H9 (cell line): ENCODE results near the gene ANKRD55. TPM values are rescaled to one million over a fixed set of nuclear protein-coding genes. Genes with fewer than 3 reads are reported as not detected.

Experiments
- DNase-seq: peaks from one replicate; pipeline ENCODE4 v3.0.0-alpha.2; 2017
- H2AFZ ChIP-seq: one replicate; pipeline ENCODE4 v1.6.1; 2013; ENCODE audit warnings: mild to moderate bottlenecking, low read length, control low read depth, moderate library complexity
- H2AK5ac ChIP-seq: 2 replicates; pipeline ENCODE4 v1.6.1; 2013; ENCODE audit warnings: low read length, control low read depth, mixed read lengths; ENCODE audit not compliant: insufficient read length
- H2BK120ac ChIP-seq: one replicate; pipeline ENCODE4 v1.6.1; 2013; ENCODE audit warnings: low read depth, mild to moderate bottlenecking, low read length, control low read depth, inconsistent platforms; ENCODE audit not compliant: poor library complexity, severe bottlenecking
- H2BK12ac ChIP-seq: 2 replicates; pipeline ENCODE4 v1.6.1; 2013; ENCODE audit warnings: low read length, control low read depth, mixed read lengths, low read depth; ENCODE audit not compliant: insufficient read length
- H2BK15ac ChIP-seq: 2 replicates; pipeline ENCODE4 v1.6.1; 2013; ENCODE audit warnings: low read depth, low read length, control low read depth
- H2BK20ac ChIP-seq: one replicate; pipeline ENCODE4 v1.6.1; 2013; ENCODE audit warnings: low read depth, mild to moderate bottlenecking, low read length, control low read depth, inconsistent platforms; ENCODE audit not compliant: poor library complexity, severe bottlenecking
- H2BK5ac ChIP-seq: 2 replicates; pipeline ENCODE4 v1.6.1; 2013; ENCODE audit warnings: low read length, control low read depth, mixed read lengths; ENCODE audit not compliant: insufficient read length
- H3K14ac ChIP-seq: 2 replicates; pipeline ENCODE4 v1.6.1; 2013; ENCODE audit warnings: low read length, control low read depth; ENCODE audit not compliant: insufficient read depth
- H3K18ac ChIP-seq: 2 replicates; pipeline ENCODE4 v1.6.1; 2013; ENCODE audit warnings: low read depth, mild to moderate bottlenecking, mixed read lengths, low read length, control low read depth; ENCODE audit not compliant: insufficient read length
- H3K23ac ChIP-seq: 2 replicates; pipeline ENCODE4 v1.6.1; 2013; ENCODE audit warnings: low read length, control low read depth, mixed read lengths, low read depth; ENCODE audit not compliant: insufficient read length
- H3K23me2 ChIP-seq: 2 replicates; pipeline ENCODE4 v1.6.1; 2013; ENCODE audit warnings: low read depth, mild to moderate bottlenecking, mixed read lengths, low read length, control low read depth; ENCODE audit not compliant: insufficient read length, poor library complexity, severe bottlenecking
- H3K27ac ChIP-seq: 2 replicates; pipeline ENCODE4 v1.5.1; 2013; ENCODE audit warnings: low read length, control low read depth, mixed read lengths, low read depth; ENCODE audit not compliant: insufficient read length
- H3K27me3 ChIP-seq: 2 replicates; pipeline ENCODE4 v1.6.1; 2013; ENCODE audit warnings: low read length, control low read depth, inconsistent platforms; ENCODE audit not compliant: insufficient read depth
- H3K4ac ChIP-seq: 2 replicates; pipeline ENCODE4 v1.6.1; 2013; ENCODE audit warnings: low read depth, mild to moderate bottlenecking, control low read depth, inconsistent platforms, low read length, moderate library complexity
- H3K4me1 ChIP-seq: 2 replicates; pipeline ENCODE4 v1.6.1; 2013; ENCODE audit warnings: low read length, control low read depth, inconsistent platforms; ENCODE audit not compliant: insufficient read depth
- H3K4me2 ChIP-seq: 2 replicates; pipeline ENCODE4 v1.6.1; 2013; ENCODE audit warnings: low read length, control low read depth, mixed read lengths; ENCODE audit not compliant: insufficient read length, insufficient read depth
- H3K56ac ChIP-seq: 2 replicates; pipeline ENCODE4 v1.6.1; 2013; ENCODE audit warnings: low read depth, mild to moderate bottlenecking, mixed read lengths, low read length, control low read depth; ENCODE audit not compliant: insufficient read length
- H3K79me1 ChIP-seq: 2 replicates; pipeline ENCODE4 v1.6.1; 2013; ENCODE audit warnings: low read depth, mild to moderate bottlenecking, moderate library complexity, low read length, control low read depth, inconsistent platforms; ENCODE audit not compliant: insufficient read depth, poor library complexity, severe bottlenecking
- H3K79me2 ChIP-seq: 2 replicates; pipeline ENCODE4 v1.6.1; 2013; ENCODE audit warnings: low read length, control low read depth, inconsistent platforms; ENCODE audit not compliant: insufficient read depth
- H3K9ac ChIP-seq: 2 replicates; pipeline ENCODE4 v1.6.1; 2013; ENCODE audit warnings: low read length, control low read depth, mixed read lengths; ENCODE audit not compliant: insufficient read length; ENCODE audit errors: extremely low read depth
- H3K9me3 ChIP-seq: one replicate; pipeline ENCODE4 v1.6.1; 2013; ENCODE audit warnings: low read depth, low read length, inconsistent platforms; ENCODE audit not compliant: control insufficient read depth
- H3T11ph ChIP-seq: one replicate; pipeline ENCODE4 v1.6.1; 2013; ENCODE audit warnings: mild to moderate bottlenecking, low read length, control low read depth, inconsistent platforms
- H4K20me1 ChIP-seq: one replicate; pipeline ENCODE4 v1.6.1; 2013; ENCODE audit not compliant: control insufficient read depth, insufficient read length, insufficient read depth
- H4K5ac ChIP-seq: 2 replicates; pipeline ENCODE4 v1.6.1; 2013; ENCODE audit warnings: low read depth, mild to moderate bottlenecking, mixed read lengths, low read length, control low read depth; ENCODE audit not compliant: insufficient read length
- H4K8ac ChIP-seq: replicated peaks from 2 replicates; pipeline ENCODE4 v1.6.1; 2013; ENCODE audit warnings: low read length, control low read depth, mixed read lengths, low read depth; ENCODE audit not compliant: insufficient read length
- H4K91ac ChIP-seq: 2 replicates; pipeline ENCODE4 v1.6.1; 2013; ENCODE audit warnings: low read depth, mild to moderate bottlenecking, moderate library complexity, mixed read lengths, low read length, control low read depth; ENCODE audit not compliant: insufficient read length
- H3K27ac Mint-ChIP-seq, 3 experiments: 2 replicates in 2 of 3; 3 replicates in 1 of 3; pipeline ENCODE4 v1.8.0; 2020 to 2021; ENCODE audit warnings: mixed read lengths in 3 of 3, mild to moderate bottlenecking in 1 of 3, moderate library complexity in 1 of 3
- H3K27me3 Mint-ChIP-seq: 2 replicates; pipeline ENCODE4 v1.8.0; 2021; ENCODE audit warnings: low read depth, mild to moderate bottlenecking, moderate library complexity, mixed read lengths
- H3K36me3 Mint-ChIP-seq, 3 experiments: 2 replicates in 2 of 3; 3 replicates in 1 of 3; pipeline ENCODE4 v1.8.0; 2020 to 2021; ENCODE audit warnings: low read depth in 3 of 3, mixed read lengths in 3 of 3; ENCODE audit not compliant: insufficient read depth in 1 of 3
- H3K4me1 Mint-ChIP-seq, 2 experiments: 2 replicates each; pipeline ENCODE4 v1.8.0; 2020; ENCODE audit warnings: mixed read lengths in 2 of 2
- H3K4me3 Mint-ChIP-seq, 2 experiments: 2 replicates in 1 of 2; 3 replicates in 1 of 2; pipeline ENCODE4 v1.8.0; 2020 to 2021; ENCODE audit warnings: mild to moderate bottlenecking in 2 of 2, mixed read lengths in 2 of 2, moderate library complexity in 1 of 2
- H3K9me3 Mint-ChIP-seq, 2 experiments: 2 replicates in 1 of 2; 3 replicates in 1 of 2; pipeline ENCODE4 v1.8.0; 2020; ENCODE audit warnings: mild to moderate bottlenecking in 2 of 2, mixed read lengths in 2 of 2, moderate library complexity in 1 of 2
- CTCF ChIP-seq: fragments of 200-600 bp; sonication (generic); conservative IDR thresholded peaks from 3 replicates; pipeline ENCODE4 v1.8.0; 2021; ENCODE audit warnings: antibody characterized with exemption, mild to moderate bottlenecking
- WGBS: extraction: QIAGEN DNeasy Blood & Tissue Kit; methylation state at CpG from one replicate; pipeline ENCODE4 v1.1.7; 2013; ENCODE audit warnings: missing lambda C conversion rate, low lambda C conversion rate, mixed read lengths; ENCODE audit not compliant: insufficient read length; ENCODE audit errors: extremely low coverage; 5-methylcytosine and 5-hydroxymethylcytosine counted together
- total RNA-seq: library from RNA; stranded (reverse); gene quantifications from 2 replicates; pipeline ENCODE4 v1.2.1, GENCODE V29; 2021

Gene ANKRD55
- total RNA-seq, 1 experiment from 2014 or later = not detected

DNA sequence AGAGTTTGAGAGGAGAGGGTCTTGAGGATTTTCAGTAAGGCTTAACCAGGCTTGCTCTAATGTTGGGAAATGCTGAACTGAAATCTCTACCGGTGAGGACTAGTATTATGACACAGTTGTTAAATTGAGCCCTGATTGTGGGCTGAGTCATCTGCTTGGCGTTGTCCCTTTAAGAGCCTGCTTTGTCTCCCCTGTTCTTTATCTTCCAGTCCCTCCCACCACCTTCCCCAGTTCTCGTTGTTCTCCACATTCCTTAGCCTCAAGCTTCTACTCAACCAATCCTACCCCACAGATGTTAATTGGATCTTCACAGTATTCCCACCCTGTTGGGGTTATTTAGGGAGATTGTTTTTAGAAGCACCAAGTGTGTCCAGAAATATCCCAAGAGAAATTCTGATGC lies 57.6 kb downstream of the ANKRD55 start:
- H3K27ac ChIP-seq = no peak overlapping the region
- no peaks in the 10 kb centered on the region for H3K79me1 ChIP-seq
- no peak overlapping the region for H3K18ac ChIP-seq
- H3K23me2 ChIP-seq = no peaks in the 10 kb centered on the region
- H2BK5ac ChIP-seq = no peak overlapping the region
- Mint-ChIP-seq H3K4me1 (peaks cover 18 to 22% of the 10 kb centered on the region in 2 experiments), H3K36me3 (no peaks in the 10 kb centered on the region; a peak in 1 of 7 replicates), H3K27me3 (no peaks in the 10 kb centered on the region; the same call in 1 of the 2 replicates), H3K9me3 (no peaks in the 10 kb centered on the region), H3K27ac (no peak overlapping the region), H3K4me3 (no peak overlapping the region)
- no peak overlapping the region for H3K4me2 ChIP-seq
- H3K79me2 ChIP-seq = no peaks in the 10 kb centered on the region
- no peak overlapping the region for H2AK5ac ChIP-seq
- H3K9me3 ChIP-seq = no peaks in the 10 kb centered on the region
- no CpG with 5 or more reads among the region's 3 CpGs for WGBS
- no peak overlapping the region for H2BK120ac ChIP-seq
- no peak overlapping the region for H3K23ac ChIP-seq
- peaks cover 6% of the 10 kb centered on the region; the same call in 1 of the 2 replicates for H3K4me1 ChIP-seq
- no peak overlapping the region for H2BK20ac ChIP-seq
- H3K27me3 ChIP-seq = no peaks in the 10 kb centered on the region
- H3K9ac ChIP-seq = no peak overlapping the region
- H3K14ac ChIP-seq = no peak overlapping the region
- no peak overlapping the region for H4K91ac ChIP-seq
- no peak overlapping the region for H4K8ac ChIP-seq
- no peaks in the 10 kb centered on the region for H4K20me1 ChIP-seq
- DNase-seq = no peak
- H2BK15ac ChIP-seq = no peak overlapping the region
- H3K4ac ChIP-seq = no peak overlapping the region
- TF ChIP-seq CTCF = no peak
- H3T11ph ChIP-seq = no peak overlapping the region
- H4K5ac ChIP-seq = no peak overlapping the region
- H3K56ac ChIP-seq = no peak overlapping the region
- no peak overlapping the region for H2AFZ ChIP-seq
- no peak overlapping the region for H2BK12ac ChIP-seq
